GM21737 (cell line): ENCODE data around the gene AGBL3.
A peak's percentile ranks its signal among the peaks of the same experiment; 100 is the strongest.
"Not testable (repeated sequence)": the region's sequence is repeated elsewhere in the genome, so short reads cannot be mapped to it uniquely, and the experiment has no call there.

Source experiments
- ATAC-seq: cut with Tn5 transposase; IDR thresholded peaks from one replicate; pipeline ENCODE4 v1.9.1; 2021; ENCODE audit warnings: mild to moderate bottlenecking, moderate library complexity; ENCODE audit not compliant: unreplicated experiment

Gene AGBL3

DNA sequence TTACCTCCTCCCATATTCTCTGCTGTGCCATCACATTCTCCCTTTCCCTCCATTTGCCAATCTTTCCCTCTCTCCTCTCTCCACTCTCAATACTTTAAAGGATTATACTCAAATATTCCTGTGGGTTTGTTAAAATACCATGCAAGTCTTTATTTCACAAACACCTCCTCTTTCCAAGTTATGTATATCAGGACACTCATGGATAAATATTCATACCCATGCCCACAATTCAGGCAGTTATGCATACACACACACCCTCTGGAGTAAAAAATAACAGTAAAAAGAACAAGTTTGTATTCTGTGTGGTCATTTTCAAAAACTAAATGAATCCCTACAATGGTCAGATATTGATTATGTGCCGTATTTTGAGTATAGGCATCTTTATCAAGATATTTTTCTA, 88.2 kb downstream of the AGBL3 start:
- no peak for ATAC-seq

DNA sequence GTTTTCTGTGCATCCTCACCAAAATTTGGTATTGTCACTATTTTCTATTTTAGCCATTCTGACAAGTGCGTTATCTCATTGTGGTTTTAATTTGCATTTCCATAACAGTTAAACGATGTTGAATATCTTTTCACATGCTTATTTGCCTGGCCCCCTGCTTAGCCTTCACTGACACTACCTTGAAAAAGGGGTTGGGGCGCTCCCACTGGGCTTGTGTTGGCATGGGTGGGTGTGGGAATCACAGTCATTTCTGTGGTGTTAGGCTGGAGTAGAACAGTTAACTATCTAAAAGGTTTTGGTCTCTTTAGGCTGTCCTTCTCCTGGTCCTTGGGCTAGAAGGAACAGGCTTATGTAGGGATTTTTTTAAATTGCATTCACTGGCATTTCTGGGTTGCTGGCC, 89.4 kb downstream of the AGBL3 start:
- ATAC-seq = no peak

DNA sequence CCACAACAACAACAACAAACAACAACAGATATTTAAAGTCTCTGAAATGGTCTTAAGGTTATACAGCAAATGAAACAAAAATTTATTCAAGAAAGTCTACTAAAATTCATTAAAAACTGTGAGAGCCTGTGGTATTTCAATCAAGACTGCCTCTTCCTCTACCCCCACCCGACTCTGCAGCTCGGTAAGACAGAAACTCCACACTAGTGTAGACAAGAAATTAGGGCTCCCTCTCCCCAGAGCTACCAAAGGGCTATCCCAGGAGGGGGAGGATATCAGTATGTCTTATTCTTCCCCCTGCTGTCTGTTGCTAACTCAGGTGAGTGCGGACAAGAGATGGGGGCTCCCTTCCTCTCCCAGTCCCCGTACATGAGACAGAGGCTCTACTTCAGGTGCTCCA, 90.6 kb downstream of the AGBL3 start:
- no peak for ATAC-seq

DNA sequence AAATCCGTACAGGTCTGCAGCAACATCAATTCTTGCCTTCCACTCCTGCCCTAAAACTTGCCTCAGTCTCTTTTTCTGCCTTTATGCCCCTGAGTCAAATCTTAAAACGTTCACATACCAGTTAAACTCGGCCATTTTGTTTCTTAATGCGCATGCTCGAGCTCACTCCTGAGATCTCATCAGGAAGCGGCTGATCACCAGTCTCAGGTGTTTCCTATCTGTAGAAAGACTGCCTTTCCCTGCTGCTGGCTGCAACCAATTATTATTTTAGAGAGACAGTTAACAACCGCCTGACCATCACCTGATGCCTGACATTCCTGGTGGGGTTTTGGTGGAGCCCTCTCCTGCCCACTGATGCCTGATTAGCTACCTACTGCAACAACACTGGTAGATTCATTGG, 91.3 kb downstream of the AGBL3 start:
- ATAC-seq = no peak

DNA sequence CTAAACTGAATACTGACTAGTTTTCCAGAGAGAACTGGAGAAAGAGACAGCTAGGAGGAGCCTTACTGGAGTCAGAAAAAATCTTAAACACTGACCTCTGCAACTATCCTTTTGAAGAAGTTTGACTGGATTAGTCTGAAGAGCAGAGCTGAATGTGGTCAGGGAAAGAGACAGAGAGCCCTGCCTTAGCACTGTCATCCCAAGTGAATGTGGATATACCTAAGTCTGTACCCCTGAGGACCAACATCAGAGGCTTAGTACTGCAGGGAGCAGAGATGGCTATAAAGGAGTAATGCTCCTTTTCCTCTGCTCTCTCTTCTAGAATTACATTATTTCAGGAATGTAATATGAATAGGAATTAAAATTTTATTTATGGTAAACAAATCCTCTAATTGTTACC, 91.7 kb downstream of the AGBL3 start:
- no peak for ATAC-seq

DNA sequence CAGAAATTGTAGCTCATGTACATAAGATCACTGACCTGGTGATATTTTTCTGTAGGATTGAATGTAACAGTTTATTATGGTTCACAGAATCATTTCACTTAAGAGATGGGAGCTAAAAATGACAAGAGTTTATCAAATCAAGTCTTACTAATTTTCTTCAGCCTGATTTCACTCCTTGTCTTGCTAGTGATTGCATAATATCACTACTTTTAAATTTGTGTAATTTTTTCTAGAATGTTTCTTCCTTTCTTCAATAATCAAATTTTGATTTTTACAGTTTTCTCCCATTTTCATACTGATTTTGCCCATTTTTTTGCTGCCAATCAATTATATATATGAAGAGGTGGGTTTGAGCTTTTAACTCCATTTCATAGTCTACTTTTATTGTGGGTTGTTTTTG, 92.8 kb downstream of the AGBL3 start:
- ATAC-seq = no peak

DNA sequence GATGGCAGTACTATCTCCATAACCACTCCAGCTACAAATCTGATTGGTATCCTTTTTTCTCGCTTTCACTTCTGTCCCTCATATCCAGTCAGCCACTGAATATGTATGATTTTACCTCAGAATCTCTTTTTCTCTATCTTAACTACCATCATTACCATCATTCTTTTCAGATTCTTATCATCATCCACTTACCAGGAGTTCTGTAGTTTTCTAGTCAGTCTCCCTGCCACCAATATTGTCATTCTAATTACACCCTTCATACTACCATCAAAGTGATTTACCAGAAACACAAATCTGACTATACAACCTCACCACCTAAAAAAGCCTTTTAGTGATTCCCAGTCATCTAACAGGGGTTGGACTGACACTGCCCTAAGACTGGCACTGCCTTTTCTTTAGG, 96.7 kb downstream of the AGBL3 start:
- no peak for ATAC-seq

DNA sequence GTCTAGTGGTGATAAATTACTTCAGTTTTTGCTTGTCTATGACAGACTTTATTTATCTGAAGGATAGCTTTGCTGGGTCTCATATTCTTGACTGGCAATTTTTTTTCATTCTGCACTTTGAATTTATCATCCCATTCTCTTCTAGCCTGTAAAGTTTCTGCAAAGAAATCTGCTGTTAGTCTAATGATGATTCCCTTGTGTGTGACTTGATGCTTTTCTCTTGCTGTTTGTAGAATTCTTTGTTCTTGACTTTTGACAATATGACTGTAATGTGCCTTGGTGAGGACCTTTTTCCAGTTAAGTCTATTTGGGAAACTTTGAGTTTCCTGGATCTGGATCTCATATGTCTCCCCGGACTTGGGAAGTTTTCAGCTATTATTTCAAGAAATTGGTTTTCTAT, 102.3 kb downstream of the AGBL3 start:
- no peak for ATAC-seq

DNA sequence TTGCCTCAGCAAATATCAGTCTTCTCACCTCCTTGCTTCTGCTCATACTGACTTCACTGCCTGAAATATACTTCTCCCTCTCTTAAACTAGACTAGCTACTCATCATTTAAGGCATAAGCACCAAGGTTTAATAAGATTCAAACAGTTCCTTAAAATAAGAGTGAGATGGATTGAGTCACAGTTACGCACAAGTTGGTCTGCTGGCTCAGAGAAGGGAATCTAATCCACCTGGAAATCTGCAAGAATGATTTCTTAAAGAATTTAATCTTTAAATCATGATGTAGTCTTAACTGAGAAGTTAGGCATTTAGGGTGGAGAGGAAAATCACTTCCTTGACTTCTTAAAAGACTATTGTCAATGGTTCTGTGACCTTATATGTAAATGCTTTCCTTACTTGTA, 105.4 kb downstream of the AGBL3 start:
- ATAC-seq = no peak

DNA sequence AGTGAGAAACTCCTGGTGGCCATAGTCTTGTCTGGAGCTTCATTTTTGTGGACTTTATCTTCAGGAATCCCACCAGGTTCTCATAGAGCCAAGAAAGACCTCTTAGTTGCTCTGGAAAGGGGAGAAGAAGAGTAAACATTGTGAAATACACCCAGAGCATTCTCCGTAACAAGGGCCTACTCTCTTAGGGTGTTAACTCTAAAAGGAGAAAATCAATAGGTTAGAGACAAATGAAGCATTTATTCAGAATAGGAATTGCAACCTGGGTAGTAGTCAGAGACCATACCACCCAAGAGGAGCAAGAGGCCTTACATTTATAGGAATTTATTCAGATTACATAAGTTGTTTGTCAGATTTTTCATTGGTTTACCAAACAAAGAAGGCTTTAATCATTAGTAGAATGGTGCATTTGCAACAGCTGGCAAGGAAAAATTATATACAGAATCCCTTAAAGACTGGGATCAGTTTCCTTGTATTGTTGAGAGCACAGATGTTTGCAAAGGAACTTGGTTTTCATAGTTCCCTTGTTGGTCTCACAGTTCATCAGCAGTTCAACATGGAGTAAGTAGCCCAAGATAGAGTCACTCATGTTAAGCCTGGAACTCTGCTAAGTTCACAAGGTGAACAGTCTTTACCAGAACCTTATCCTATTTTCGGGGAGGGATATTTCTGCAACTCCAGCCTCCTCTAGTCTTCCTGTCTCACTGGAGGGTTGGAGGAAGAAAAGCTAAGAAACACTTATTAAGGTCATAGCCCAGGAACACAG, 108.3 kb downstream of the AGBL3 start:
- ATAC-seq = no peak

DNA sequence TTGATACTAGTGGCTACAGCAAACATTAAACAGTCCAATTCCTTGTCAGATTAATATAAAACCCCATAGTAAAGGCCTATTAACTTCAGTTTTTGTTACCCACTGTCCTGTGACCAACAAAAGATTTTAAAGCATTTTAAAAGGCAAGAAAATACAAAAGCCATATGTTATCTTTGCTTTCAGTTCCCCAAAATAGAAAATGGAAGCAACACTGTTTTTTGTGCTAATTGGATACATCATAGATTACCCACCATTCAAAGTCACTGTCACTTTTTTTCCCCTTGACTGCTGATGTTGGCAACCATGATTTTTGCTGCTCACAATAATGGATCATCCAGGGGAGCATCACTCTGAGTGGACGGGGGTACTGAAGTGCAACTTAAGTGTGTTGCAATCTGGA, 109.1 kb downstream of the AGBL3 start:
- no peak for ATAC-seq

DNA sequence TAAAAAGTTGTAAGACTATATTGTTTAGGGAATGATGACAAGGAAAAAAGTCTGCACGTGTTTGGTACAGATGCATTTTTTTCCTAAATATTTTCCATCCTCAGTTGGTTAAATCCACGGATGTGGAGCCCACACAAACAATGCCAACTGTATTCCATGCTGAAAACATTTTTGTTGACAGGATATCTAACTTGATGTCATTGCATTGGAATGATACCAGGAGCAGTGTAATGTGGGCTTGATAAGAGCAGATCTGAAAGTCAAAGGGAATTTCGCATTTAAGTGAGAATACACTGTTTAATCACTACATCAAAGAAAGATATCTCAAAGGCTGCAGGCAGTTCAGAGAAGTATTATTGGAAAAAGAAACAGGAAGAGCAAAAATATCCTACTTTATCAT, 112.1 kb downstream of the AGBL3 start:
- ATAC-seq = no peak

DNA sequence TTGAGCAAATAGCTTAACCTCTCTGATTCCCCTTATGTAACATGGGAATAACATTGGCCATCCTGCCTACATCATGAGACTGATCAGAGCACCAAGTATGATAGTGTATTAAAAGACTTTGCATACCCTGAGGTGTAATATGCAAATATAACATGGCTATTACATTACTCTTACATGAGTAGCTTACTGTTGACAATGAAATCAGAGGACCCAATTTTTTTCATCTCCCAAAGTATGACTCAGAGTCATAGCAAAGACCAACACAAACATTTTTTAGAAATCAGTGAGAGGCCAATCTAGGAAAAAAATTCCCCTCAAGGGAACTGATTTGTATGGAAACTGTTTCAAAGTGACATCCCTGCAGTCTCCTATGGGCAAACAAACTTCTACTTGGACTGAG, 114.5 kb downstream of the AGBL3 start:
- no peak for ATAC-seq

DNA sequence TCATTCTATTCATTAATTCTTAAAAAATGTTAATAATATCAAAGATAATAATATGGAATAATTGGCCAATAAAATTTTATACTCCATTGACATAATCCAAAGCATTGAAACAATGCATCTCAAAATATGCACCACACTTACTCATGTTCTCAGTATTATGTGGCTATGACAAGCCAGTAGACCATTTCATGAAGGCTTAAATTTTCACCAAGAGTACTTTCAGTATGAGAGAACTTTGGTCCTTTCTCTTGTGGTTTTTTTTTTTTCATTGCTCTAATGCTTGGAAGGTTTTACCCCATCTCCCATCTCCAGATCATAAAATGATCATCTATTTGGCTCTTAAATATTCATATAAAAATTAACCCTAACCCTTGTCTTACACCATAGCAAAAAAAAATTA, 116.1 kb downstream of the AGBL3 start:
- peak; percentile 76 for ATAC-seq

DNA sequence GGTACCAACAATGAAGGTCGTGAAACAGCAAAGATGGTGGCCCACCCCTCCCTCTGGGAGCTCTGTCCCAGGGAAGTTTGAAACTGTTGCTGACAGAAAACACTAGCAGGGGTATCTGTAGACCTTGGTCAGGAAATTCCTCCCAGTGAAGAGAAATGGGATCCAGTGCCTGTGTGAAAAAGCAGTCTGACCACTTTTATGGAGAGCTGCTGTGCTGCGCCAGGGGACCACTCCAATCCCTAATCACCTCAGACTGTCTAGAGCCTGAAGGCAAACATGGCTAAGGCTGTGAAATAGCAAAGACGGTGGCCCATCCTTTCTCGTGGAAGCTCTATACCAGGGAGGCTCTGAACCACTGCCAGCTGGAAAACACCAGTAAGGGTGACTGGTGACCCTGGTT, 123.3 kb downstream of the AGBL3 start:
- no peak for ATAC-seq

DNA sequence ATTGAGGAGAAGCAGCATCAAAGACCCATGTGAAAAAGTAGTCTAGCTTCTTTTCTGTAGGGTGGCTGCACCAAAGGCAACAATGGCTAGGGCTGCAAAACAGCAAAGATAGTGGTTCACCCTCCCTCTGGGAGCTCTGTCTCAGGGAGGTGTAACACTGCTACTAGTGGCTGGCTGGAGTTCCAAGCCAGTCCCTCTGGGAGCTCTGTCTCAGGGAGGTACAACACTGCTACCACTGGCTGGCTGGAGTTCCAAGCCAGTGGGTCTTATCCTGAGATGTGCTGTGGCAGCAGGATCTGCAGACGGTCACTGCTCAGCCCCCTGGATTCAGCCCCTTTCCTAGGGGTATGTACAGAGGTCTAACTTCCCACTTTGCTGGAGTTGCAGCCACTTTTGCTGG, 123.7 kb downstream of the AGBL3 start:
- ATAC-seq = no peak

DNA sequence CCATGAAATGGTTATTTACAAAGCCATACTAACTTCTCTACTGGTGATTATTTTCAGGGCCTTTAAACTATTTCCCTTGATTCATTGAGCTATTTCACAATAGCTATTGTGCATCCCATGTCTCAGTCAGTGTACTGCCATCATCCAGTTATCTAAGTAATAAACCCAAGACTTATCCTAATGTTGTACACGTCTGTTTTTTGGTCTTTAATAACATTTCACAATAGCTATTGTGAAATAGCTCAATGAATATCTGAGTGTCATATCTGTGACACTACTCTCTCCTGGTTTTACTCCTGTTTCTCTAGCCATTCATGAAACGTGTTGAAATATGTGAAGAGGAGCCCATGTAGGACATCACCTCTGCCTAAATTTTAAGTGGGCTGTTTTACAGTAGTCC, 125.1 kb downstream of the AGBL3 start:
- no peak for ATAC-seq

DNA sequence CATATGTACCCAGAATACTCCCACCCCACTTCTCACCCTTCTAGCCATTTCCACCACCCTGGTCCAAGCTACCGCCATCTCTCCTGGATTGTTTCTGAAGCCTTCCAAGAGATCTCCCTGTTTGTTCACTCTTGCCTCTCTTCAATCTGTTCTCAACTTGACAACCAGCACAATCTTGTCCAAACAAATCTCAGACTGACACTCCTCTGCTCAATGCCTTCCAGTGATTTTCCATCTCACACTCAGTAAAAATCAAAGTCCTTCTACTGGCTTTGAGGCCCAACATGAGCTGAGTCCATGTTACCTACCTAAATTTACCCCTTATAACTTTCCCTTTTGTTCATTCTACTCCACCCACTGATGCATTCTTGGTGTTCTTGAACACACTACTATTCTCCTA, 128.3 kb downstream of the AGBL3 start:
- no peak for ATAC-seq

DNA sequence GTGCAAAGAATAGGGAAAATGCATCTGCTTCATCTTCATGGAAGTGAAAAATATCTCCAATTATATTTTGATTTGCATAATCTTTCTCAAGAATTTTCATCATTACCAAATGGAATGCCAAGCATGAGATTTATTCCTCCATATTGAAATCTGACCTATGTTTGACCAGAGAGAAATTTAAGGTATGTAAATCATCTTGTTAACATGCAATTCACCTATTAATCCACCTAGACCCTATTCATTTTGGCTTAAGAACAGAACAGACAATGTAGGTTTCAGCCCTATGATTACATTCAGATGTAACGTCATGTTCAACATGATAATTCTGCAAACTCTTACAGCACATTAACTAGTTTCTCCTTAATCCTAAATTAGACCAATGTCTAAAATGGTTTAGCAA, 130.8 kb downstream of the AGBL3 start:
- ATAC-seq = no peak

DNA sequence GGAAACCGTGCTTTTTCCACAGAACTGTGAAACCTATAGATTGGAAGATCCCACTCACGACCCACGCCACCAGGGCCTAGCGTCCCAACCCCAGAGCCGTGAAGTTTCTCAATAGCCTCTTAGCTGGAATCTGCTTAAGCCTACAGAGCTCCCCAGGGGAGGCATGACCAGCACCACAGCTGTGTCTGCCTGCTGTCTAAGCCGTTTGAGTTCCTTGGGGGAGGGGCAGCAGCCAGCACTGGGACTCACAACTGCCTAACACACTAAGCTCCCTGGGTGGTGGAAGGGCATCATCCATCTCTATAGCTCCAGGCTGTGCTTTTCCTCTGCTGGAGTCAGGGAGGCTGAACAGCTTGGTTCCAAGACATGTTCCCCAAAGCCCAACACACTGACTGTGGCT, 135.6 kb downstream of the AGBL3 start:
- ATAC-seq = no peak

DNA sequence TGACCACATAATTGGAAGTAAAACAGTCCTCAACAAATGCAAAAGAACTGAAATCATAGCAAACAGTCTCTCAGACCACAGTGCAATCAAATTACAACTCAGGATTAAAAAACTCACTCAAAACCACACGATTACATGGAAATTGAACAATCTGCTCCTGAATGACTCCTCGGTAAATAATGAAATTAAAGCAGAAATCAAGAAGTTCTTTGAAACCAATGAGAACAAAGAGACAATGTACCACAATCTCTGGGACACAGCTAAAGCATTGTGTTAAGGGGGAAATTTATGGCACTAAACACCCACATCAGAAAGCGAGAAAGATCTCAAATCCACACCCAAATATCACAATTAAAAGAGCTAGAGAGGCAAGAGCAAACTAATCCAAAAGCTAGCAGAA, 138.3 kb downstream of the AGBL3 start:
- ATAC-seq = not testable (repeated sequence)

DNA sequence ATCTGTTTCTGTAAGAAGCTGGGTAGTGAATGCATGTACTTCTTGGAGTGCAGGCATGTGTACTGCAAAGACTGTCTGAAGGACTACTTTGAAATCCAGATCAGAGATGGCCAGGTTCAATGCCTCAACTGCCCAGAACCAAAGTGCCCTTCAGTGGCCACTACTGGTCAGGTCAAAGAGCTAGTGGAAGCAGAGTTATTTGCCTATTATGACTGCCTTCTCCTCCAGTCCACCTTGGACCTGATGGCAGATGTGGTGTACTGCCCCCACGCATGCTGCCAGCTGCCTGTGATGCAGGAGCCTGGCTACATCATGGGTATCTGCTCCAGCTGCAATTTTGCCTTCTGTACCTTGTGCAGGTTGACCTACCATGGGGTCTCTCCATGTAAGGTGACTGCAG, 142.6 kb downstream of the AGBL3 start:
- ATAC-seq = no peak

DNA sequence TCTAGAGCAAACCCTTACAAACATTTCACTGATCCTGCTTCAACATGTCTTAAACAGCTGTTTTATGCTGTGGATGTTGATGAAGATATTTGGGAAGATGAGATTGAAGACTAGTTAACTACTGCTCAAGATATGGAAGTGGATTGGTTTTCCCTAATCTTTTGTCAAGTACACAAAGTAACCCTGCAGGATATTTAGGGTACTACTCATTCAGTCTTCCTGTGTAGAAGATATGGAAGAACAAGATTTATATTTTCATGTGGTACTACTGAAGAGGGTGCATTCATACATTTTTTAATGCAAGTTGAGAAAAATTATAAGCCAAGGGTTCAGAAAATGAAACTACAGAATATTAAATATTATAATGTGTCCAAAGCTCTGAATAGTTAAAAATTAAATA, 143.3 kb downstream of the AGBL3 start:
- ATAC-seq = no peak
